HG03460 (cell line): ENCODE results near the gene DENND1A.
"Not testable (repeated sequence)": the region's sequence is repeated elsewhere in the genome, so short reads cannot be mapped to it uniquely, and the experiment has no call there.

Experiments
- ATAC-seq: cut with Tn5 transposase; IDR thresholded peaks from one replicate; pipeline ENCODE4 v1.9.1; 2021; ENCODE audit not compliant: unreplicated experiment

Gene DENND1A

DNA sequence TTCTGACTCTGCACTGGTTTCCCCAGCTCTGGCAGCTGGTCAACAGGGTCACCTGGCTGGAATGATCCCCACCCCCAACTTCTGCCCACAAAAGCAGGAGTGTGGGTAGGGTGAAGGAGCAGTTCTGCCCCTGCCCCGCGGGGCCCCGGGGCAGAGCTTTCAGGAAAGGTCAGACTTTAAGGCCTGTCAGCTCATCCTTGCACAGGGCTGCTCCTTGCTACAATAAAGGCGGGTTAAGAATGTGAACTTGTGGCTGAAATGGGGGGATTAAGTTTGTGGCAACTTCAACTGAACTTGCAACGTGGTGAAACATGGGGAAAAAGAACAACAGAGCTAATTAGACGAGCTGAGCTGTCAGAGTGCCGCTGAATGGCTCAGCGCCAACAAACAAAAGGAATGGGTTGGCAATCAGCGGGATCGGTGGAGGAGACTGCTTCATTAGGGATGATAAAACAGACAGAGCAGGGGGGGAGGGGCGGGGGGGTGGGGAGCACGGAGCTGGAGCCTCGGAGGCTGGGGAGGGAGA is 523.2 kb downstream of the DENND1A start:
- ATAC-seq = no peak

DNA sequence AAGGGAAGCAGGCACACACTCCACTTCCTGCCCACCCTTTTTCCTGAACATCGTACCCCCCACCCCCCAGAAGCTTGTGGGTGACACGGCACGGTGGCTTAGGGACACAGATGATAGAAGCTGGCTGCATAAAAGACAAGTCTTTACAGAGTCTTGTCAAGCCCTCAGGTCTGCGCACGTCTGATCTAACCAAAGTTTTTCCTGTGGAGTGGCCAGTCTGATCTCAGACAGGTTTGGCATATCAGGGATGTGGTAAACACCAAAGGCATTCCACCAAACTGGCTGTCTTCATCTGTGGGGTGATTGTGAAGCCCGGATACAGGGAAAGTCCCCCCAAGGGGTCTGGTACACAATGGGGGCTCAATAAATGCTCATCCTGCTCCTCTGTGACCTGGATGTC is 523.9 kb downstream of the DENND1A start:
- no peak for ATAC-seq

DNA sequence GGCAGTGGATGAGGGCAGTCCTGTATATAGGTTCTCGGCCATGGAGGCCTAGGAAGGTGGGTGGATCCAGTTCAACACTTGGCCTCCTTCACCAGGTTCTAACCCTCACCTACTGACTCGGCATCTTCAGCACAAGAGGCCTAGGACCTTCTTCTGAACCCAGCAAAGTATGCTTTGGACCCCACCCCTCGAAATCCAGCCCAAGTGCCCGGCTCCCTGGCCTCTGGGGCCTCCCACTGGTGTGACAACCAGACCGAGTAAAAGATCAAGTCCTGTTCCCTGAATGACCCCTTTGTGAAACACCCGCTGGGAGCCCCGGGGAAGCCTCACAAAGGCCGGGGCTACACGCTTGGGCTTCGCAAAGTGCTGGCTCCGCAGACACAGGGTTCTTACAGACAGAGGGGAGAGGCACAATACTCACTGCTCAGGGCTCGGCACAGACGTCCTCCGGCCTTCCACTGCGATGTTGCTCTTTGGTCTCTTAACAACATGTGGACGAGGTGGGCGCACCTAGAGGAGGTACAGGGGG is 526.9 kb downstream of the DENND1A start:
- no peak for ATAC-seq

DNA sequence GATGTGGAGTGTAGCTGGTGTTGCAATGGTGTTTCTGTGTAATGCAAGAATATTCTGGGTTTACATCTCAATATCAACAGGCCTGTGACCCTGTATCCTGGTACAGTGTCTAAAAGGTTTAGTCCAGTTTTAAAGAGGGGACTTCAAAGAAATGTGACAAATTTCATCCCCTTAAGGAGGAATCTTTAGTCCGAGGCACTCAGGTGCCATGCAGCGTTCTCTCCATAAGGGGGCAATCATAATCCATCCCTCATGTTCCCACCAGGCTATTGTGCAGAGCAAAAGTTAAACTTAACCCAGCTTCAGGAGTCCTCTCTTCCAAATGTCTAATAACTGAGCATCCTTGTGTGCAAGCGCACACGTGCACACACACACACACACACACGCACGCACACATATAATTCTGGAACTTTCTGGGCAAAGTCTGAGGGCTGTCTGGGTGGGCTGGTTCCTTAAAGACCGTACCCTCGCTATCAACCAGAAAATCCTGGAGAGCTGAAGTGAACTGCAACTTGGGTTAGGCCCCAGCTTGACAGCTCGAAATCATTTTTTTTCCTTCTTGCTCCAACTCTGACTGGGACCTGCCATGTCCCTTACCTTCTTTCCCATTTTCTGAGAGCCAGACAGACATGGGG is 527.9 kb downstream of the DENND1A start:
- no peak for ATAC-seq

DNA sequence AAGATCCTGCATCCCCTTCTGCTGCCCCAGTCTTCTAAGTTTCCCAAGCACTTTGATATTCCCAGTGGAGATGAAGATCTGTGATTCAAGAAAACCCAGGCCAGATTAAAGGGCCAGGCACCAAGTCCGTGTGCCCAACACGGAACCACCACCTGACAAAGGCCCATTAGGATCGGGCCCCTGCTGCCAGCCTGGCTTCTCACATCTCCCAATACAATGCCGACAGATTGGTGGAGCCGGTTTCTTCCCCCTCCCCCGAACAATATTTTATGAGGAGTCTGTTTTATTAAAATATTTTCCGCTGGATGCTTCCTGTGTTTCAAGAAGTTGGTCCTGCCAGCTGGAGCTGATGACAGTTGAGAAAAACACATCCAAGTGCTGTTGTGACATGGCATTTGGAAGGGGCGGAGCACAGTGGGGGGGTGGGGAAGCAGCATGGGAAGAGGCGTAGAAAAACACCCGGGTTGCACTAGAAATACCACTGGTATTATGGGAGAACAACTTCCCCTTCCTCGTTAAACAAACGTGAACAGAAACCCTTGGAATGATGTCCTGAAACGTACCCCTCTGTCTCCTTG is 528.9 kb downstream of the DENND1A start:
- no peak for ATAC-seq

DNA sequence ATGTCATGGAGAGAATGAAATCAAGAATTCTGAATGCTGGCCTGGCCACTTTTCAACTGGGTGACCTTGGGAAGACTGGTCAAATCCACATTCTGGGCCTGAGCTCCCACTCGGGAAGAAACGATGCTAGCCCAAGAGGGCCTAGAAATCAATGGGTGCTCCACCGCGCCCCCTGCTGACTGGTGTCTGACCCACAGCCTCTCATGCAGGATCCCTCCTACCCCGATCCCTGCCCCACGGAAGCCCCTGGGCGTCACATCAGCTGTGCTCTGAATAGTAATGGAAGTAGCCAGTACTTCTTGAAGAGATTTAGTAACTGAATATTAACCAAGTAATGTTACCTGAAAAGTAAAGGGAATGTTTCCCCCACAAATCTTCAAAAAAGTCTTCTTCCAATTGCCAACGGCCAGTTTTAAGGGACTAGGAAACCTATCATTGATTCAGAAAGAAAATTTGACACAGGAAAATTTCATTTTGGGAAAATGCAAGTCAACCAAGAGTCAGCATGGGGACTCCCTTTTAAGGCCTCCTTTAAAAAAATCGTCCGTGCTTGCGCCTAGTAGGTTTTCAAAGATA is 530.0 kb downstream of the DENND1A start:
- no peak for ATAC-seq

DNA sequence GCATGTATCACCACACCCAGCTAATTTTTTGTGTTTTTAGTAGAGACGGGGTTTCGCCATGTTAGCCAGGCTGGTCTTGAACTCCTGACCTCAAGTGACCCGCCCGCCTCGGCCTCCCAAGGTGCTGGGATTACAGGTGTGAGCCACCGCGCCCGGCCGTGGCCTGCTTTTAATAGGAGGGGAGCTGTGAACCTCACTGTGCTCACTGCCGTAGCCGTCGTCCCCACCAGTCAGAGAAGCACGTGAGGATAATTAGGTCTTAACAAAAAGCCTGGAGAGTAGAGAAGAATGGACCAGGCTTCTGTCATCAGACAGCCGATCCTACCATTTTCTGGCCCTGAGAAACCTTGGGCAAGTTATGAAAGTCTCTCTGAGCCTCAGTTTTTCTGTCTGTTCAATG is 531.0 kb downstream of the DENND1A start:
- ATAC-seq = not testable (repeated sequence)

DNA sequence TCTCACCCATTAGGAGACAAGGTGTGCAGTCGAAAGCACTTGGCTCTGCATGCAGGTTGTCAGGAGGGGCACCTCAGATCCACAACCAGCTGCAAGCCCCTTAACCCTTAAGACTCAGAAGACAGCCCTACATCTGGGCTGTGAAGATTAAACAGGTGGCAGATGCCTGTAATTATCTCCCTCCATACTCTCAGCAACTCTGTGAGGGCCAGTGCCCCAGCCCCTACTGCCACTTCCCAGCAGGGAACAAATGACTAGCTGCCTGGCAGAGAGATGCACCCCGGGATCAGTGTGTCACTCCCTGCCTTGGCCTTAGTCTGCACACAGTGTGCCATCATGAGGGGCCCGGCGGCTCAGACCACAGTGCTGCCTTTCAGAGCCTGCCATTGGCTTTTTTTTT is 532.0 kb downstream of the DENND1A start:
- no peak for ATAC-seq

DNA sequence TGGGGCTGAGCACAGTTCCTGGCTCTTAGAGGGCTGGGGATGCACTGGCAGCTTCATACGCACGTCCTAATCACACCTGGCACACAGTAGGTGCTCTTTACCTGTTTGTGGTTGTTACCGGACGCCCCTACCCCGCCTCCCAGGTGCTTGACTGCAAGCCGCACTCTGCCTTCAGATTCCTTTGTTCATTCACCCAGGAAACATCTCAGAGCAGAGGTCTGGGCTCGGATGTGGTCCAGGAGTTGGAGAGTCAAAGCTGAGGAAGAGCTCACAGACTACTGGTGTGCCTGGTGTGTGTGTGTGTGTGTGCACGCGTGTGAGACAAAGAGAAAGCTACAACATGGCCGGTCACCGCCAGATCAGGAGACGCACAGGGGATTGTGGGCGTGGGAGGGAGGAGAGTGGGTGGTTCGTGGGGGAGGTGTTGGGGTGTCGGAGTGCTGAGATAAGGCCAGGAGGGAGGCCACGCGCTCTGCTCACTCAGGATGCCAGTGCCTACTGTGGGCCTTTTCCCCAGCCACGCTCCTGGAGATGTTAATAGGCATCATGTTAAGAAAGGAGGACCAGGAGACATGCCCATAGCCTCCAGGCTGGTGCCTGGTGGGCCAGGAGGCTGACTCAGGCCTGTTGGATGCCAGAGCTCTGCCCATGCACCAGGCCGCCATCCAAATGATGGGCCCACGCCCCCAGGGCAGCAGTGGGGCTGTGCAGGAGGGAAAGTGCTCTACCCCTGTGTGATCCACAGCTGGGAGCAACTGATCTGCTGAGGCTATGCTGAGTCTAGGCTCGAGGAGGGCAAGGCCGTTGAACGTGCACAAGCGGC is 534.0 kb downstream of the DENND1A start:
- ATAC-seq = no peak

DNA sequence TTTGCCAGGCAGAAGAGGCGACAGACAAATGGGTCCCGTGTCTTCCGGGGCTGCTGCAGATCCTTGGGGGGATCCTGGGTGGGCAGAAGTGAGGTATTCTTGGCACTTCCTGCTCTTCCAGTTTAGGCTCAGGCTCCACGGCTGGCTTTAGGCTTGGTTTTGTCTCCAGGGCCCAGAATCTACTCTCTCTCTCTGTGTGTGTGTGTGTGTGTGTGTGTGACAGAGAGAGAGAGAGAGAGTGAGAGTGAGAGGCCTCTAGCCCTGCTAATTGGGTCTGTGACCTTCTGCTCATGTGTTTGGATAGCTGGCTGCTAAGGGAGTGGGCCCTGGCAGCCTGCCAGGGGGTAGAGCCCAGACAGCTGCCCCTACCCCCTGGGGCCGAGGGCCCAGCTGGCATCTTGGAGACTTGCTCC is 534.6 kb downstream of the DENND1A start:
- ATAC-seq = no peak

DNA sequence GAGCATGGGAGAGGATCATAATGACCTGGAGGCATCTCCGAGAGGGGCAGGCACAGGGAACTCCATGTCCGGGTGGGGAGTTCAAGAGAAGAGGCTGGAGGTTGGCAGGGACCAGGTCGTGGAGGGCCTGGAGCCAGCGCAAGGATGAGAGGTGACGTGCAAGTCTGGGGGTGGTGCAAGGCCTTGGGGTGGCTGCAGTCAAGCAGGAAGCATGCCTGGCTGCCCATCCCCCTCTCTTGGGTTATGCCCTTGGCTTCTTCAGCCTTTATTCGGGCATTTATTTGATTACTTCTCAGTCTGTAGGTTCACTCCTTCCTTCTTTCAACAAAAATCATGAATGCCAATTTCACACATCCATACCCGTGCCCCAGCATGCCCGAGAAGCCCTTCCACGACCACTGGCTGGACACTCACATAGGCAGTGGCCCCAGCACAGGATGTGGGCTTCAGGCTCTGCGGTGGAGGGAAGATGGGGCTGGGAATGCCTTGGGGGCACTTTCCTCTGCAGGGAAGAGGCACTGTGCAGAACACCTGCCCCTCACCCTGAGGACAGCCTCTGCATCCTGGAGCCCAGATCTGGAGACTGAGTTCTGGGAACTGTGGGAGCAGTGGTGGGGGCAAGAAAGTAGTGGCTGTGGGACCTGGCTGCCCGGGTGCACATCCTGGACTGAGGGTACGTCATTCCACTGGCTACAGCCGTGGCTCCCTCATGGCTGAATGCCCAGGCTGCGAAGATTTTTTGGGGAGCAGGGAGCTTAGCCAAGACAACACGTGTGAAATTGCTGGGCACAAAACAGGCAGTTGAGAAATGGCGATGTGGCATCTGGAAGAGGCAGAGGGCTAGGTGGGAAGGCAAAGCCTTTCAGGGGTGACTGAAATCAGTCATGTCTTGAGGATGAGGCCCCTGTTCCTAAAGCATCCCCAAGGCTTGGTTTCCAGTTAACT is 535.4 kb downstream of the DENND1A start:
- ATAC-seq = no peak

DNA sequence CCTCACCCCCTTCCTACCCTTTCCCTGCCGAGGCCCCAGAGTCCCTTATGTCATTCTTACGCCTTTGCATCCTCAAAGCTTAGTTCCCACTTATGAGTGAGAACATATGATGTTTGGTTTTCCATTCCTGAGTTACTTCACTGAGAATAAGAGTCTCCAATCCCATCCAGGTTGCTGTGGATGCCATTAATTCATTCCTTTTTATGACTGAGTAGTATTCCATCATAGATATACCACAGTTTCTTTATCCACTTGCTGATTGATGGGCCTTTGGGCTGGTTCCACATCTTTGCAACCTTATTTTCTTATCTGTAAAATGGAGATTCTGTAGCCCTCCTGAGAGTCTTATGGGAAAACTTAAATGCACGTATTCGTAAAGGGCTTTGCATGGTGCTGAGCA is 537.1 kb downstream of the DENND1A start:
- ATAC-seq = no peak

DNA sequence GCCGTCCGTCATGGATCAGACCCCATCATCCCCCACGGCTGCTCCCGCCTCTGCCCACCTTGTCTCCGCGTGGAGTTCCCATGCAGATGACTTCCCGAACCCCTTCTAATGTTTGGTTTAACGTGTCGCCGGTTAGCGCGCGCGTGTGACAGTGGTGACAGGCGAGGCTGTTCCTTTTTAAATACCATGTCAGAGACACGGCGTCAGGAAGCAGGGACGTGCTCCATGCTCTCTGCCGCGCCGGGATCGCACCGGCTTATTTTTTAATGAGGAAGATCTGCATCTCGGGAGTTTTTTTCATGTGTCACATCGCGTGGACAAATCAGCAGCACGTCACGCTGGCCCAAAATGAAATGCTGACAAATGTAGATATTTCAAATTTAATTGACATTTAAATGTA is 538.0 kb downstream of the DENND1A start:
- ATAC-seq = no peak

DNA sequence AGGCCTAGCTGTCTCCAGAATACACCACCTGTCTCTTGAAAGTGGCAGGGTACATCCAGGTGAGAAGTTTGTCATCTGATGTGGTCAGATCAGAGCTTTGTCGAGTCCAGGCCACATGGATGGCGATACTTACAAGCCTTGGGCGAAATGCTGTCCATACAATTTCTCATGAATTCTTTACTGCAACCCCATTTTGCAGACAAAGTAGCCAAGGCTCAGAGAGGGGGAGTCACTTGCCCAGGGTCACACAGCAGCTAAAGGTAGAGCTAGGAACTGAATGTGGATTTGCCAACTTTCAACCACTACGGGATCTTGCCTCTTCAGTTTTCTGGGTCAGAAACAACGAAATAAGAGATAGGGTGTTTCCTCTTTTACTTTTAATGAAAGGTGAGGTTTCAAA is 538.7 kb downstream of the DENND1A start:
- ATAC-seq = no peak

DNA sequence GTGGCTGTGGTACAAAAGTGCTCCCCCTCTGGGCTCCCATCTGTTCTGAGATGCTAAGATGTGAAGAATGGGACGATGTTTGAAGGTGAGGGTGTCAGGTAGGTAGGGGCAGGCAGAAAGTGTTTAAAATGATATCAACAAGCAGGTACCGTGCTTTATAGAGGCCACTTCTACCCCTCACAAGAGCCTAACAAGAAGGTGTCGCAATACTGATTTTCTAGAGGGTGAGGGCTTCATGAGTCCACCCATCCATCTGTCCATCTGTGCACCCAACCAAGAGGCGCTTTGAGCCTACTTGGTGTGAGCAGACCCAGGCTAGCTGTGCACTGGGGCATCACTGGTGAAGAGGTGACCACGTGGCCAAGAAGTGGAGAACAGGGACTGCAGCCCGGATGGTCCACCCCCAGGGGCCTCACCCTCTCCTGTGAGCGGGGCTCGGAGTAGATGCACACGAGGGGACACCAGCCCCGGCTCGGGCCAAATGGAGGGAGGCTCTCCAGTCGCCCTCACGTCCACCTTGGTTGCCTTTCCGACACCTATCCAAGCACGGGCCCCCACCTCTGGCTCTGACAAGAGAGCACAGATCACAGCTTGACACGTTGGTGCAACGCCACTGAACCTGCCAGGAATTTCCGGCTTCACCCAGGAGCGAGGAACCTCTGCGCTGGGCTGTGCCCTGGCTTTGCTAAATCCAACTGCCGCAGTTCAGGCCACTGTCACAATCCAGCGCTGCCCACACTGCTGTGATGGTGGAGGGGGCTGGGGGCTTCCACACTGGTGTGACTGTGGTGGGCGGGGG is 539.4 kb downstream of the DENND1A start:
- no peak for ATAC-seq

DNA sequence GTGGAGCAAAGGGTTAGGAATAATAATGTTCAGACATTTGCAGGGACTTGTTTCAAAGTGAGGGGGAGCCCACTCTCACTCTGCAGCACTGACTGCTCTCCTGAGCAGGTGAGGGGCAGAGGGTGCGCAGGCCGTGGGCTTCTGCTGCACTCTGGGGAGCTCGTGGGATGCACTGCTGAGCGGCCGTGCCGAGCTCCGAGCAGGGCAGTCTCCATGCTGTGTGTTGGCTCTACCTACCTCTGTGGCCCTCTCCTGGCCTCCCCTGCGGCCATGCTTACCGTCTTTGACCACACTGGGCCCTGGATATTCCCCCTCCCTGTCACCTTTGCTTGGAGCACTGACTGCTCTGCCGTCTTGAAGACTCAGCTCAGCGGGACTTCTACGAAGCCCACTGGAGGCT is 540.2 kb downstream of the DENND1A start:
- ATAC-seq = no peak

DNA sequence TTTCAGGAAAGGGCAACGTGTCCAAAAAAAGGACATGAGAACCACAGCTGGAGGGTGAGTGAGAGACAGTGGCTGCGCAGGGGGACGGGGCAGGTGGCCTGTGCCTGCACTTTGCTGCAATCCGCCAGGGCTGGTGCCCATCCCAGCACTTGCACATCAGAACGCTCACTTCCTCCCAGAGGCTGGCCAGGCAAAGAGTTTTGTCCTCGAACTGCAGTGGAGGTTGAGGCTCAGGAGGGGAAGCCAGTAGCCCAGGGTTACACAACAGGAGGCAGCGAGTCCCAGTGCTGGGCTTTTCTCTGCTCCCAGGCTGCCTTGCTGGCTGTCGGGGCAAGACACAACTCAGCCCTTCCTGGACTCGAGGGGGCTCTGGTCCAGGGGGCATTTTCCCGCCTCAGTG is 540.9 kb downstream of the DENND1A start:
- ATAC-seq = no peak

DNA sequence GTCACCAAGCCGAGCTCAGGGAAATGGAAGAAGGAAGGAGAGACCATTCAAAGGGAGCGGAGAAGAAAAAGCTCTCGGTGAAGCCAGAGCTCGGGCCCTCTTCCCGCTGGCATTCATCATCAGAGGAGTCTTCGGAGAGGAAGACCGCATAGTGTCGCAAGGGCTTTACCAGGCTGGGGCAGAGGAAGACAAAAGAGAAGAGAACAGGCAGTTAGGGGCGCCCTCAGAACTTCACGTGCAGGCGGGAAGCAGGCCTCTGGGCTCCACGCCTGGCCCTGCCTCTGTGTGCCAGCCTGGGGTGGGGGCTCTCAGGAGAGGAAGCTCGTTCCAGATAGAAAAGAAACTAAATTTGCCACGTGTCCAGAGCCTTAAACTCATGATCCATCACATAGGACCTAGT is 542.2 kb downstream of the DENND1A start:
- ATAC-seq = no peak

DNA sequence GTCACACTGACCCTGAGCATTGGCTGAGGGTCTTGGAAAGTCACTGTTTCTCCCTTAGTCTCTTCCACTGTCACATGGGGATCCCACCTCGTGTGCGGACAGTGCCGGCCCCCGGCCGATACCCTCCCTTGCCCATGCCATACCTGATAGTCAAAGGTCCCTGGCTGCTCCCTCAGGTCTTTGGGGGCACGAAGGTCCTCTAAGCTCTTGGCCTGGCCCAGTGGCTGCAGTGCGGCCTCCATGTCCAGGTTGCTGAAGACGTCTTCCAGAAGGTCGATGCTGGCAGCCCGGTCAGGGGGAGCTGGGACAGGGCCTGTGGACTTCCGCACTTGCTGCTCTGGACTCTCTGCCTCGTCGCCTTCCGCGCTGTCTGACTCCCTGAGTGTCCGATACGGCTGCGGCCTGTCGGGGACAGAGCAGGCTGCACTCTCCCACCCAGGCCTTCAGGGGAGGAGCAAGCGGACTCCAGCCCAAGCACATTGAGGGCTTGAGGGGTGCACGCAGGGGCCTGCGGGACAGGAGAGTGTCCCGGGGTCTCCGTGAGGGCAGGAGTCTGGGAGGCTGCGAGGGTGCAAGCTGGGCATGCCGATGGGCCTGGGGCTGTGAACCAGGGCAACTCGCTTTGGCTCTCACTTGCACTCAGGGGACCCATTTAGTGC is 546.3 kb downstream of the DENND1A start:
- no peak for ATAC-seq
